ENCODE data around the gene LOC128125822.

Gene LOC128125822

DNA sequence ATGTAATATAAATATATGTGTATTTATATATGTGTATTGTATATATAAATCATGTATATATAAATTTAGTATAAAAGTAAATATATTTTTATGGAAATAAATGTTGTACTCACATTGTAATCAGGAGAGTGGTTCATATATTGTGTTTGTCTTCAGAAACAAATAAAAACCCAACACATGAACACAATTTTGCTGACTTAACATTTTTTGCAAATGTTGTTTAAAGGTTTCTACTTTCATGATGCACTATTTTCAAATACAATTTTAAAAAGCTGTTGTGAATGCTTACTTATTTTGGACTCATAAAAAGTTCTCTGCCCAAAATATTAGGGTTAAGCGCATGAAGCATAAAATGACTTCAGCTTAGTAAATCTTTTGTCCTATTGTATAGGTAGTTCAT, 39.3 kb downstream of the LOC128125822 start:
- Mint-ChIP-seq H3K27me3 (no peaks in the 10 kb centered on the region), H3K36me3 (no peaks in the 10 kb centered on the region), H3K9me3 (no peaks in the 10 kb centered on the region), H3K4me3 (no peak overlapping the region), H3K27ac (no peak overlapping the region), H3K4me1 (no peaks in the 10 kb centered on the region)
- ATAC-seq (replicated peaks): no peak
- DNase-seq: no peak

- no peaks in the 10 kb centered on the region for H3K4me1 Mint-ChIP-seq
- H3K9me3 Mint-ChIP-seq: no peaks in the 10 kb centered on the region
- peaks cover 13 to 21% of the 10 kb centered on the region in 2 donors for H3K27me3 Mint-ChIP-seq
- H3K27ac Mint-ChIP-seq: no peak overlapping the region
- H3K36me3 Mint-ChIP-seq: no peaks in the 10 kb centered on the region
- no peak for ATAC-seq (replicated peaks)
- no peak overlapping the region for H3K4me3 Mint-ChIP-seq
- no peak for DNase-seq
These were observed 43.3 kb downstream of the LOC128125822 start for GRCh38 chr6:63615590-63615989.
